Measurements from ENCODE around the gene TMEM184B.

Gene TMEM184B

GRCh38 chr22:38250643-38251340 is 22.0 kb downstream of the TMEM184B start:
- peaks cover 6 to 9% of the 10 kb centered on the region in 2 donors for H3K9me3 ChIP-seq (replicated peaks in 1 of 2; ENCODE audit: control insufficient read depth in 2 of 2, insufficient read depth in 1 of 2, low read depth in 1 of 2, low read length in 2 of 2)
- H3K27me3 ChIP-seq (ENCODE audit: control insufficient read depth in 3 of 3, insufficient read depth in 3 of 3, low read depth in 1 of 3, low read length in 3 of 3), result no peaks in the 10 kb centered on the region
- no peak overlapping the region for H2BK15ac ChIP-seq (ENCODE audit: low read length)
- H3K79me1 ChIP-seq (ENCODE audit: low read depth, low read length), result peaks cover 10% of the 10 kb centered on the region
- no peak overlapping the region for H2BK5ac ChIP-seq (ENCODE audit: low read length)
- H2BK120ac ChIP-seq (ENCODE audit: low read depth, low read length), result no peak overlapping the region
- no peak overlapping the region for H4K8ac ChIP-seq (ENCODE audit: low read depth, low read length)
- no peak for DNase-seq (ENCODE audit: low spot score)
- no peak overlapping the region for H2AFZ ChIP-seq (ENCODE audit: low read length)
- H3K9ac ChIP-seq (ENCODE audit: low read depth, low read length, poor library complexity), result no peak overlapping the region
- no peak overlapping the region for H3K14ac ChIP-seq (ENCODE audit: low read length)
- H4K91ac ChIP-seq (ENCODE audit: low read depth, low read length, poor library complexity), result no peak overlapping the region
- H3K36me3 ChIP-seq (replicated peaks in 1 of 2; ENCODE audit: control insufficient read depth in 2 of 2, insufficient read depth in 2 of 2, low read length in 2 of 2), result peaks cover 17 to 21% of the 10 kb centered on the region in 2 donors
- H3K27ac ChIP-seq (replicated peaks; ENCODE audit: low read length), result no peak overlapping the region
- no peaks in the 10 kb centered on the region for H3K4me1 ChIP-seq (ENCODE audit: control insufficient read depth in 2 of 2, insufficient read depth in 1 of 2, low read depth in 1 of 2, low read length in 2 of 2)
- no peak overlapping the region for H3K4ac ChIP-seq (ENCODE audit: low read length)
- peak overlapping the region; percentile 29 for H3K18ac ChIP-seq (ENCODE audit: low read length)
- H2AK5ac ChIP-seq (ENCODE audit: low read depth, low read length), result no peak overlapping the region
- H2BK12ac ChIP-seq (ENCODE audit: low read length), result no peak overlapping the region
- H3K4me2 ChIP-seq (ENCODE audit: insufficient read depth, low read length, poor library complexity, severe bottlenecking), result no peak overlapping the region
- no CpG with 5 or more reads among the region's 13 CpGs for WGBS, 2 donors (ENCODE audit: extremely low coverage in 2 of 2, insufficient read length in 2 of 2, insufficient replicate concordance in 1 of 2)
- H3K4me3 ChIP-seq (ENCODE audit: low read length in 2 of 2), result no peak overlapping the region
- no peak overlapping the region for H3K23ac ChIP-seq (ENCODE audit: low read depth, low read length, poor library complexity)

GRCh38 chr22:38249803-38250642 is 22.8 kb downstream of the TMEM184B start:
- Histone ChIP-seq H2BK120ac (ENCODE audit: low read depth, low read length) (no peak overlapping the region), H3K23ac (ENCODE audit: low read depth, low read length, poor library complexity) (no peak overlapping the region), H3K27ac (replicated peaks; ENCODE audit: low read length) (no peak overlapping the region), H3K18ac (ENCODE audit: low read length) (no peak overlapping the region), H3K4ac (ENCODE audit: low read length) (no peak overlapping the region), H3K9ac (ENCODE audit: low read depth, low read length, poor library complexity) (no peak overlapping the region), H2BK12ac (ENCODE audit: low read length) (no peak overlapping the region), H3K4me1 (ENCODE audit: control insufficient read depth in 2 of 2, insufficient read depth in 1 of 2, low read depth in 1 of 2, low read length in 2 of 2) (no peaks in the 10 kb centered on the region), H3K9me3 (replicated peaks in 1 of 2; ENCODE audit: control insufficient read depth in 2 of 2, insufficient read depth in 1 of 2, low read depth in 1 of 2, low read length in 2 of 2) (peaks cover 6 to 9% of the 10 kb centered on the region in 2 donors), H2AFZ (ENCODE audit: low read length) (no peak overlapping the region), H3K27me3 (ENCODE audit: control insufficient read depth in 3 of 3, insufficient read depth in 3 of 3, low read depth in 1 of 3, low read length in 3 of 3) (no peaks in the 10 kb centered on the region), H2AK5ac (ENCODE audit: low read depth, low read length) (no peak overlapping the region), H3K4me2 (ENCODE audit: insufficient read depth, low read length, poor library complexity, severe bottlenecking) (no peak overlapping the region), H3K79me1 (ENCODE audit: low read depth, low read length) (peaks cover 10% of the 10 kb centered on the region), H4K91ac (ENCODE audit: low read depth, low read length, poor library complexity) (no peak overlapping the region), H3K4me3 (ENCODE audit: low read length in 2 of 2) (peak overlapping the region in 1 of 2 donors; percentile 25), H3K36me3 (replicated peaks in 1 of 2; ENCODE audit: control insufficient read depth in 2 of 2, insufficient read depth in 2 of 2, low read length in 2 of 2) (peaks cover 17 to 24% of the 10 kb centered on the region in 2 donors), H4K8ac (ENCODE audit: low read depth, low read length) (no peak overlapping the region), H3K14ac (ENCODE audit: low read length) (no peak overlapping the region), H2BK15ac (ENCODE audit: low read length) (no peak overlapping the region), H2BK5ac (ENCODE audit: low read length) (no peak overlapping the region)
- no peak for DNase-seq (ENCODE audit: low spot score)
- no CpG with 5 or more reads among the region's 25 CpGs for WGBS, 2 donors (ENCODE audit: extremely low coverage in 2 of 2, insufficient read length in 2 of 2, insufficient replicate concordance in 1 of 2)

- Histone ChIP-seq H3K18ac (ENCODE audit: low read length) (no peak overlapping the region), H3K4me2 (ENCODE audit: insufficient read depth, low read length, poor library complexity, severe bottlenecking) (no peak overlapping the region)
- no CpG with 5 or more reads among the region's 3 CpGs for WGBS, 2 donors (ENCODE audit: extremely low coverage in 2 of 2, insufficient read length in 2 of 2, insufficient replicate concordance in 1 of 2)
These were observed 23.5 kb downstream of the TMEM184B start for GRCh38 chr22:38249301-38249700.

GRCh38 chr22:38248280-38248679 is 24.5 kb downstream of the TMEM184B start:
- no peak overlapping the region for H2BK5ac ChIP-seq (ENCODE audit: low read length)
- no peak for DNase-seq (ENCODE audit: low spot score)
- H3K27me3 ChIP-seq (ENCODE audit: control insufficient read depth in 3 of 3, insufficient read depth in 3 of 3, low read depth in 1 of 3, low read length in 3 of 3), result no peaks in the 10 kb centered on the region
- no peak overlapping the region for H3K4me3 ChIP-seq (ENCODE audit: low read length in 2 of 2)
- no peak overlapping the region for H3K9ac ChIP-seq (ENCODE audit: low read depth, low read length, poor library complexity)
- no peak overlapping the region for H3K4ac ChIP-seq (ENCODE audit: low read length)
- H4K8ac ChIP-seq (ENCODE audit: low read depth, low read length), result no peak overlapping the region
- H3K23ac ChIP-seq (ENCODE audit: low read depth, low read length, poor library complexity), result no peak overlapping the region
- WGBS, 2 donors (ENCODE audit: extremely low coverage in 2 of 2, insufficient read length in 2 of 2, insufficient replicate concordance in 1 of 2), result 100% methylated on average over 3 of the region's 6 CpGs; no CpG with 5 or more reads in 1 of the 2 donors
- peaks cover 5 to 9% of the 10 kb centered on the region in 2 donors for H3K4me1 ChIP-seq (ENCODE audit: control insufficient read depth in 2 of 2, insufficient read depth in 1 of 2, low read depth in 1 of 2, low read length in 2 of 2)
- peaks cover 6 to 9% of the 10 kb centered on the region in 2 donors for H3K9me3 ChIP-seq (replicated peaks in 1 of 2; ENCODE audit: control insufficient read depth in 2 of 2, insufficient read depth in 1 of 2, low read depth in 1 of 2, low read length in 2 of 2)
- no peak overlapping the region for H2AK5ac ChIP-seq (ENCODE audit: low read depth, low read length)
- no peak overlapping the region for H2AFZ ChIP-seq (ENCODE audit: low read length)
- no peak overlapping the region for H3K27ac ChIP-seq (replicated peaks; ENCODE audit: low read length)
- no peak overlapping the region for H3K4me2 ChIP-seq (ENCODE audit: insufficient read depth, low read length, poor library complexity, severe bottlenecking)
- peaks cover 25 to 34% of the 10 kb centered on the region in 2 donors for H3K36me3 ChIP-seq (replicated peaks in 1 of 2; ENCODE audit: control insufficient read depth in 2 of 2, insufficient read depth in 2 of 2, low read length in 2 of 2)
- no peak overlapping the region for H4K91ac ChIP-seq (ENCODE audit: low read depth, low read length, poor library complexity)
- peaks cover 10% of the 10 kb centered on the region for H3K79me1 ChIP-seq (ENCODE audit: low read depth, low read length)
- no peak overlapping the region for H2BK12ac ChIP-seq (ENCODE audit: low read length)
- H2BK120ac ChIP-seq (ENCODE audit: low read depth, low read length), result no peak overlapping the region
- no peak overlapping the region for H2BK15ac ChIP-seq (ENCODE audit: low read length)
- H3K14ac ChIP-seq (ENCODE audit: low read length), result no peak overlapping the region
- no peak overlapping the region for H3K18ac ChIP-seq (ENCODE audit: low read length)

More at GRCh38 chr22:38249301-38249700, 23.5 kb downstream of the TMEM184B start:
- Histone ChIP-seq H2BK15ac (ENCODE audit: low read length) (no peak overlapping the region), H3K4me1 (ENCODE audit: control insufficient read depth in 2 of 2, insufficient read depth in 1 of 2, low read depth in 1 of 2, low read length in 2 of 2) (no peaks in the 10 kb centered on the region), H2AFZ (ENCODE audit: low read length) (no peak overlapping the region), H2BK12ac (ENCODE audit: low read length) (no peak overlapping the region), H3K14ac (ENCODE audit: low read length) (no peak overlapping the region), H3K36me3 (replicated peaks in 1 of 2; ENCODE audit: control insufficient read depth in 2 of 2, insufficient read depth in 2 of 2, low read length in 2 of 2) (peaks cover 17 to 30% of the 10 kb centered on the region in 2 donors), H3K9ac (ENCODE audit: low read depth, low read length, poor library complexity) (no peak overlapping the region), H4K8ac (ENCODE audit: low read depth, low read length) (no peak overlapping the region), H3K4ac (ENCODE audit: low read length) (no peak overlapping the region), H3K27ac (replicated peaks; ENCODE audit: low read length) (no peak overlapping the region), H3K9me3 (replicated peaks in 1 of 2; ENCODE audit: control insufficient read depth in 2 of 2, insufficient read depth in 1 of 2, low read depth in 1 of 2, low read length in 2 of 2) (peaks cover 6 to 9% of the 10 kb centered on the region in 2 donors), H3K23ac (ENCODE audit: low read depth, low read length, poor library complexity) (no peak overlapping the region), H4K91ac (ENCODE audit: low read depth, low read length, poor library complexity) (no peak overlapping the region), H2BK120ac (ENCODE audit: low read depth, low read length) (no peak overlapping the region), H2AK5ac (ENCODE audit: low read depth, low read length) (no peak overlapping the region), H3K27me3 (ENCODE audit: control insufficient read depth in 3 of 3, insufficient read depth in 3 of 3, low read depth in 1 of 3, low read length in 3 of 3) (no peaks in the 10 kb centered on the region), H2BK5ac (ENCODE audit: low read length) (no peak overlapping the region), H3K79me1 (ENCODE audit: low read depth, low read length) (peaks cover 10% of the 10 kb centered on the region), H3K4me3 (ENCODE audit: low read length in 2 of 2) (no peak overlapping the region)
- DNase-seq (ENCODE audit: low spot score), result no peak
